Dendritic cell treated with granulocyte-macrophage colony-stimulating factor and Interleukin-4, amounts not matched to agents 40 ng/mL and 50 ng/mL, for 4 days (primary cell): ENCODE measurements around the gene KIAA0513.

Experiments
- H3K27ac Mint-ChIP-seq: one replicate; pipeline ENCODE4 v1.8.0; 2022; ENCODE audit warnings: mild to moderate bottlenecking, mixed read lengths
- H3K27me3 Mint-ChIP-seq: one replicate; pipeline ENCODE4 v1.8.0; 2022; ENCODE audit warnings: mild to moderate bottlenecking, mixed read lengths
- H3K36me3 Mint-ChIP-seq: one replicate; pipeline ENCODE4 v1.8.0; 2022; ENCODE audit warnings: low read depth, mixed read lengths
- H3K4me1 Mint-ChIP-seq: one replicate; pipeline ENCODE4 v1.8.0; 2022; ENCODE audit warnings: low read depth, mixed read lengths
- H3K4me3 Mint-ChIP-seq: one replicate; pipeline ENCODE4 v1.8.0; 2022; ENCODE audit warnings: mild to moderate bottlenecking, moderate library complexity, mixed read lengths
- H3K9me3 Mint-ChIP-seq: one replicate; pipeline ENCODE4 v1.8.0; 2022; ENCODE audit warnings: mixed read lengths
- intact Hi-C: fragments of 100-400 bp; cut with micrococcal nuclease; formaldehyde crosslinking; loops from one replicate; pipeline ENCODE4 v1.15.0; 2022

KIAA0513 gene

DNA sequence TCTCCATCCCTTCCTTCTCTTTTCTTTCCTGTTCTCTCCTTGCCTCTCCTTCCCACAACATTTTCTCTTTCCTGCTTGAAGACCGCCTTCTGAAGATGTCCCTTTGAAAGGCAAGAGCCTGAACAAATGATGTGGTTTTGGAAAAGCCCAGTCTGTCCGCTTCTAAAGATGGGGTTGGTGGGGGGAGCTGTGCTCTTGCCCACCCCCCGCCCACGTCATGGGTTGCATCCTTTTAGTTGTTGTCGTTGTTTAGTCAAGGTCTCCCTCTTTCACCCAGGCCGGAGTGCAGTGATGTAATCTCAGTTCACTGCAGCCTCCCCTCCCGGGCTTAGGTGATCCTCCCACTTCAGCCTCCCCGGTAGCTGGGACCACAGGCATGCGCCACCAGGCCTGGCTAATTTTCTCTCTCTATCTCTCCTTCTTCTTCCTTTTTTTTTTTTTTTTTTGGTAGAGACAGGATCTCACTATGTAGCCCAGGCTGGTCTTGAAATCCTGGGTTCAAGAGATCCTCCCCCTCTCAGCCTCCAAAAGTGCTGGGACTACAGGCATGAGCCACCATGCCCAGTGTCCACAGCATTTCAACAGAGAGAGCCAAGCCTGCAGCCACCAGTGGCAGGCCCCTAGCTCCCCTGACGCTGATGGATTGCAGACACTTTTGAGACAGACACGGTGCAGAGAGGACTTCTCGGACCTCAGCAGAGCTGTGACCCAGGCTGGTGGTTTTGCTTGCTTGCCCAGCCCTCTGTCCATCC is 110.7 kb downstream of the KIAA0513 start:
- Mint-ChIP-seq H3K36me3 (peaks cover 6% of the 10 kb centered on the region), H3K27ac (peak overlapping the region; percentile 96), H3K9me3 (no peaks in the 10 kb centered on the region), H3K4me1 (peaks cover 68% of the 10 kb centered on the region), H3K4me3 (peak overlapping the region; percentile 81), H3K27me3 (peaks cover 23% of the 10 kb centered on the region)
- intact Hi-C loops = no loop called here

DNA sequence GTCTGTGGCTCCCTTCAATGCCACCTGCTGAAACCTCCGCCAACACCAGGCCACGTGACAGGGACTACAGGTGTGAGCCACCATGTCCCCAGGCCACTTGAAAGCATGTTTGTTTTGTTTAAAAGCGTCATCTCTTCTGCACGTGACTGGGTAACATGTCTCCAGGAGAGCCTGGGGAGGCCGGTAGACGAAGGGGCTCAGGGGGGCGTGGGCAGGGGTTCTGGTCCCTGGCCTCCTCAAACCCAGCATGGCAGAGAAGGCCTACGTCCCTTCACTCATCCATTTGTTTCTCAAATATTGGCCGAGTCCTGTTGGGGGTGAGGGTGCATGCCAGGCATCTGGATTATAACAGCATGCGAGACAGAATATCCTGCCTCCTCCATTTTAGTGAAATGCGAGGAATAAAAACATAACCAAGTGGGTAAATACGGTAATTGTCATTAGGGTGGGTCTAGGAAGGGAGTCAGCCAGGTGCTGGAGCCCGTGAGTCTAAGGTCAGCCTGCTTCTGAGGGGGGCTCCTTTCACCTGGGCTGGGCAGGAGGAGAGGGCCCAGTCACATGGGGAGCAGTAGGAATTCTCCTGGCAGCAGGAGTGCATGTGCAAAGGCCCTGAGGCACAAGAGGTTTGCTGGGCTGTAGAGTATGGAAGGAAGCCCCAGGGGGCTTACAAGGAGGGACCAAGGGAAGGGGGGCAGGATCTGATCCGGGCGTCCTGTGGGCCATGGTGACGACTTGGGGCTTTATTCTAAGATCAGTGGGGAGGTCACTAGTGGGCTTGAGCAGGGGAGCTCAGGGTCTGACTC is 111.4 kb downstream of the KIAA0513 start:
- no peaks in the 10 kb centered on the region for H3K9me3 Mint-ChIP-seq
- peaks cover 6% of the 10 kb centered on the region for H3K36me3 Mint-ChIP-seq
- peak overlapping the region; percentile 96 for H3K27ac Mint-ChIP-seq

DNA sequence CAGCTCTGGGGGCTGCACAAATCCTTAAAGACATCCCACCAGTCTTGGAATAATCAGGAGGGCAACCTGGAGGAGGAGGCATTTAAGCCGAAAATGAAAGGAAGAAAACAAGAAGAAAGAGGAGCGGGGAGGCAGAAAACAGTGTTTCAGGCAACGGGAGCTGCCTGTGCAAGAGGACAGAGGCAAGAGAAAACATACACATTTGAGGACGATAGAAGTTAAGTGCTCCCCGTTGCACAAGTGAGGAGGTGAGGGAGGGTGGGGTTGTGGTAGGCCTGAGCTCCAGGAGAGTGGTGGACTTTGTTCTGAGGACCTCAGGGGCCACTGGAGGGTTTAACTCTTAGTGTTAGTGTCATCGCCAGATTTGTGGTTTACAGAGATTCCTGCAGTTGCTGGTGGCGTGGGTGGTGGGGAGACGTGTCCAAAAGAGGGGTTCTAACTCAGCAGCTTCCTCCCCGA is 112.3 kb downstream of the KIAA0513 start:
- Mint-ChIP-seq H3K9me3 (no peaks in the 10 kb centered on the region), H3K4me1 (peaks cover 55% of the 10 kb centered on the region), H3K27ac (no peak overlapping the region), H3K4me3 (no peak overlapping the region), H3K27me3 (peaks cover 30% of the 10 kb centered on the region), H3K36me3 (peaks cover 6% of the 10 kb centered on the region)
- intact Hi-C loops = no loop called here

More for the DNA sequence above, 111.4 kb downstream of the KIAA0513 start:
- Mint-ChIP-seq H3K27me3 (peaks cover 27% of the 10 kb centered on the region), H3K4me1 (peaks cover 63% of the 10 kb centered on the region), H3K4me3 (no peak overlapping the region)
- intact Hi-C loops = no loop called here

DNA sequence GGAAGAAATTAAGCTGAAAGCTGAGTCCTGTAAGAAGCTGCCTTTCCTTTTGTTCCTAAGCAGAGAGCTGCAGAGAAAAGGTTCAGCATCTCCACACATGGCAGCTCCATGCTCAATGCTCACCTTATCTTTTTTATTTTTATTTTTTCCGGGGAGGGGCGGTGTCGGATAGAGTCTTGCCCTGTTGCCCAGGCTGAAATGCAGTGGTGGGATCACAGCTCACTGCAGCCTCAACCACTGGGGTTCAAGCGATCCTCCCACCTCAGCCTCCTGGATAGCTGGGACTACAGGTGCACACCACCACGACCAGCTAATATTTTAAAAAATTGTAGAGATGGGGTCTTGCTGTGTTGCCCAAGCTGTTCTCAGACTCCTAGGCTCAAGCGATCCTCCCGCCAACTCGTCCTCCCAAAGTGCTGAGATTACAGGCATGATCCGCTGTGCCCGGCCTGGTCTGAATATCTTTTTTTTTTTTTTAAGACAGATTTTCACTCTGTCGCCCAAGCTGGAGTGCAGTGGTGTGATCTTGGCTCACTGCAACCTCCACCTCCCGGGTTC is 112.9 kb downstream of the KIAA0513 start:
- peaks cover 33% of the 10 kb centered on the region for H3K27me3 Mint-ChIP-seq
- no peaks in the 10 kb centered on the region for H3K9me3 Mint-ChIP-seq
- peaks cover 48% of the 10 kb centered on the region for H3K4me1 Mint-ChIP-seq
- H3K4me3 Mint-ChIP-seq = no peak overlapping the region
- intact Hi-C loops = no loop called here
- peaks cover 6% of the 10 kb centered on the region for H3K36me3 Mint-ChIP-seq
- no peak overlapping the region for H3K27ac Mint-ChIP-seq

DNA sequence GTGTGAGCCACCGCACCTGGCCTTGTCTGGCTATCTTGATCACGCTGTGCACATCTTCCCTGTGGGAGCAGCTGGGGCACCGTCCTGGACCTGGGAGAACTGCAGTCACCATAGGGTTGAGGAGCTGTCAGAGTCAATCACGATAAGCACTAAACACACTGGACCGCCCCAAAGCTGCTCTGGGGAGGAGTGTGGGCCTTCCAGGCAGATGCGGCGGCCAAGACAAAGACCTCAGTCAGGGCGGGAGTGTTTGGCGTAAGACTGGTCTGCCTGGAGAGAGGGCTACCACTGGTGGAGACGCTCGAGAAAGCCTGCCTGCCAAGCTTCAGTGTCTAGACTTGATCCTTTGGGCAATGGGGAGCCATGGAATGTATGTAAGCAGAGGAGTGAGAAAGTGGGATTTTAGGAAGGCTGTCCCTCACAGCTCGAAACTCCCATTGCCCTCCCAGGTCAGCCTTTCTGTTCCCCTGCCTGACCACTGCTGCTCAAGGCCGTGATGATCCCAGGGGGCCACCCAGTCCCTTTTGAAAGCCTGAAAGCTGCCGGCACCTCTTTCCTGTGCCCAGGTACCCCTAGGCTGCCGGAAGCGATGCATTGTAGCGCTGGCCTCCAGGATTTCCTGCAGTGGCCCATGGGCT is 114.0 kb downstream of the KIAA0513 start:
- H3K4me3 Mint-ChIP-seq = no peak overlapping the region
- peaks cover 36% of the 10 kb centered on the region for H3K27me3 Mint-ChIP-seq
- H3K36me3 Mint-ChIP-seq = peaks cover 3% of the 10 kb centered on the region
- no peaks in the 10 kb centered on the region for H3K9me3 Mint-ChIP-seq
- H3K27ac Mint-ChIP-seq = no peak overlapping the region
- H3K4me1 Mint-ChIP-seq = peaks cover 38% of the 10 kb centered on the region
- intact Hi-C loops = no loop called here

DNA sequence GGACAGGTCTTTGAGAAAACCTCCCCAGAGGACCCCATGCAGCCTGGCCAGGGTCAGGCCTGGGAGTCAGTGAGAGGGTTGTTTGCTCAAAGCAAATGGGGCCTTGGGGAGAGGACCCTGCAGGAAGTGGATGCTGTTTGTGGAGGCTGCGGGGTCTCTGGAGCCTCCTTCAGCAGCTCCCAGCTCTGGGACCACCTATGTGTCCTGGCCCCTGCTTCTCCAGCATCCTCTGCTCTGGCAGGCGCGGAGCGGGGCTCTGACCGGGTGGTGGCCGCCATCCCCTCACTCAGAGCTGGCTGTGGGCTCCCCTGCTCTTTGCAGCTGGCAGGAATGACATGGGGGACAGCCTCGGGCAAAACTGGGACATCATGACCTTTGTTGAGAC is 114.5 kb downstream of the KIAA0513 start:
- peaks cover 33% of the 10 kb centered on the region for H3K4me1 Mint-ChIP-seq
- intact Hi-C loops = no loop called here
- H3K27me3 Mint-ChIP-seq = peaks cover 37% of the 10 kb centered on the region
- H3K36me3 Mint-ChIP-seq = no peaks in the 10 kb centered on the region
- H3K9me3 Mint-ChIP-seq = no peaks in the 10 kb centered on the region
- no peak overlapping the region for H3K4me3 Mint-ChIP-seq
- no peak overlapping the region for H3K27ac Mint-ChIP-seq

DNA sequence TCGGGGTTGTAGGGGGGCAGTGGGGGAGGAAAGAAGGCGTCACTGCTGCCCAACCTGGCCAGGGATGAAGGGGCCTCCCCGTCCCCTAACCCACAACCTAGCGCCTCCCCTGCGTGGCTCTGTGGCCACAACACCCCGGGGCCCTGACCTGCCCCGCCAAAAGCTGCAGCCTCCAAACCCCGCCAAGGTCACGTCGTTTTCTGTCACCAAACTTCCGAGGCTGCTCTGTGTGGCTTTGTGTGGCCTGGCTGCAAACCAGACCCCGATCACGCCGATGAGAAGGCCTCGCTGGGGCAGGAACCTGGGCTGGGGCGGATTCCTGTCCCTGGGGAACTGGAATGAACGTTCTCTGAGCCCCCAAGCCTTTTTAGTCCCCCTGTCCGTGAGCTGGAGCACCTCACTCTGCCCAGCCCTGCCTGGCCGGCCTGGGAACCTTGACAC is 115.2 kb downstream of the KIAA0513 start:
- H3K4me1 Mint-ChIP-seq = peaks cover 26% of the 10 kb centered on the region
- intact Hi-C loops = no loop called here
- no peaks in the 10 kb centered on the region for H3K9me3 Mint-ChIP-seq
- no peak overlapping the region for H3K4me3 Mint-ChIP-seq
- H3K27me3 Mint-ChIP-seq = peaks cover 37% of the 10 kb centered on the region
- no peak overlapping the region for H3K27ac Mint-ChIP-seq
- H3K36me3 Mint-ChIP-seq = no peaks in the 10 kb centered on the region
